Thoracic aorta (tissue), 2 donors: ENCODE results near the gene GIGYF2. TPM values are rescaled to one million over a fixed set of nuclear protein-coding genes. Genes with fewer than 3 reads are reported as not detected.

Experiments used
- ATAC-seq: fragments of 150-250 bp; one replicate; pipeline ENCODE4 v1.8.0; 2017; ENCODE audit warnings: low read depth; ENCODE audit not compliant: insufficient number of reproducible peaks, low FRiP score
- DNase-seq: peaks from one replicate; pipeline ENCODE4 v3.0.0-alpha.2; 2020; ENCODE audit warnings: low spot score
- H3K27ac ChIP-seq, 2 donors: fragments of 200-600 bp; sonication (generic); 1 replicate in 1 of 2; 2 replicates in 1 of 2; pipeline ENCODE4 v1.5.1; 2016; ENCODE audit warnings: mild to moderate bottlenecking in 2 of 2, moderate library complexity in 2 of 2
- H3K27me3 ChIP-seq: fragments of 200-600 bp; sonication (generic); replicated peaks from 2 replicates; pipeline ENCODE4 v1.6.0; 2016; ENCODE audit warnings: mild to moderate bottlenecking; ENCODE audit not compliant: insufficient read depth
- H3K36me3 ChIP-seq: fragments of 200-600 bp; sonication (generic); one replicate; pipeline ENCODE4 v1.5.1; 2016
- H3K4me1 ChIP-seq, 2 donors: fragments of 200-600 bp; sonication (generic); 1 replicate in 1 of 2; 2 replicates in 1 of 2; pipeline versions ENCODE4 v1.5.1 to v1.6.0; 2016; ENCODE audit warnings: low read depth in 2 of 2, mild to moderate bottlenecking in 1 of 2; ENCODE audit not compliant: control insufficient read depth in 1 of 2
- H3K4me3 ChIP-seq: fragments of 200-600 bp; sonication (generic); 2 replicates; pipeline ENCODE4 v1.5.1; 2016; ENCODE audit warnings: mild to moderate bottlenecking
- H3K9me3 ChIP-seq: fragments of 200-600 bp; sonication (generic); 2 replicates; pipeline ENCODE4 v1.5.1; 2016
- total RNA-seq, 2 donors: library from RNA; depleted of rRNA; stranded (reverse); fragments of >200 nt; gene quantifications; one replicate each; pipeline versions ENCODE4 v1.1.0 to v1.2.3, GENCODE V29; 2016
- TF ChIP-seq, protein P1 (sequence below): fragments of 200-600 bp; sonication (generic); IDR thresholded peaks from one replicate; pipeline ENCODE4 v1.5.1; 2019; ENCODE audit warnings: antibody characterized with exemption

Gene GIGYF2
- total RNA-seq, 2 donors from 2014 or later: 54.7 to 121 TPM

DNA sequence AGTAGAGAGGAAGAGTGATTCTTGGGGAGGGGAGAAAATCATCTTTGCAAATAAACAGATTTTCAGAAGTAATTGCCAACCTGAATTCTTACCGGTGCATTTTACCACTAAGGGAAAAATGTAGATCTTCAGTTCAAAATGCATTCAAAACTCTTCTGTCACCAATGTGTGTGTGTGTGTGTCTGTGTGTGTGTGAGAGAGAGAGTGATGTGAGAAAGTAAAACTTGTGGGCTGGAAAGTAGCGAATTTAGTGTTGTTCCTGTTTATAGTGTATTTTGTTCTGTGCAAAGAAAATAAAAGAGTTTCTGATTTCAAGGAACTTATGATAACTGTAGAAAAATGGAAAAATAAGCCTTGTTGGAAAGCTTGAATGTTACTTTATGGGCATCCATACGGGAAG, 52.2 kb downstream of the GIGYF2 start:
- DNase-seq: no peak
- H3K27me3 ChIP-seq: no peaks in the 10 kb centered on the region
- no peak for ATAC-seq
- TF ChIP-seq, protein P1, sequence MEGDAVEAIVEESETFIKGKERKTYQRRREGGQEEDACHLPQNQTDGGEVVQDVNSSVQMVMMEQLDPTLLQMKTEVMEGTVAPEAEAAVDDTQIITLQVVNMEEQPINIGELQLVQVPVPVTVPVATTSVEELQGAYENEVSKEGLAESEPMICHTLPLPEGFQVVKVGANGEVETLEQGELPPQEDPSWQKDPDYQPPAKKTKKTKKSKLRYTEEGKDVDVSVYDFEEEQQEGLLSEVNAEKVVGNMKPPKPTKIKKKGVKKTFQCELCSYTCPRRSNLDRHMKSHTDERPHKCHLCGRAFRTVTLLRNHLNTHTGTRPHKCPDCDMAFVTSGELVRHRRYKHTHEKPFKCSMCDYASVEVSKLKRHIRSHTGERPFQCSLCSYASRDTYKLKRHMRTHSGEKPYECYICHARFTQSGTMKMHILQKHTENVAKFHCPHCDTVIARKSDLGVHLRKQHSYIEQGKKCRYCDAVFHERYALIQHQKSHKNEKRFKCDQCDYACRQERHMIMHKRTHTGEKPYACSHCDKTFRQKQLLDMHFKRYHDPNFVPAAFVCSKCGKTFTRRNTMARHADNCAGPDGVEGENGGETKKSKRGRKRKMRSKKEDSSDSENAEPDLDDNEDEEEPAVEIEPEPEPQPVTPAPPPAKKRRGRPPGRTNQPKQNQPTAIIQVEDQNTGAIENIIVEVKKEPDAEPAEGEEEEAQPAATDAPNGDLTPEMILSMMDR: no peak
- H3K4me1 ChIP-seq: no peaks in the 10 kb centered on the region
- H3K4me3 ChIP-seq: no peak overlapping the region
- H3K27ac ChIP-seq: no peak overlapping the region
- no peaks in the 10 kb centered on the region for H3K9me3 ChIP-seq
- H3K36me3 ChIP-seq: peaks cover 33% of the 10 kb centered on the region

DNA sequence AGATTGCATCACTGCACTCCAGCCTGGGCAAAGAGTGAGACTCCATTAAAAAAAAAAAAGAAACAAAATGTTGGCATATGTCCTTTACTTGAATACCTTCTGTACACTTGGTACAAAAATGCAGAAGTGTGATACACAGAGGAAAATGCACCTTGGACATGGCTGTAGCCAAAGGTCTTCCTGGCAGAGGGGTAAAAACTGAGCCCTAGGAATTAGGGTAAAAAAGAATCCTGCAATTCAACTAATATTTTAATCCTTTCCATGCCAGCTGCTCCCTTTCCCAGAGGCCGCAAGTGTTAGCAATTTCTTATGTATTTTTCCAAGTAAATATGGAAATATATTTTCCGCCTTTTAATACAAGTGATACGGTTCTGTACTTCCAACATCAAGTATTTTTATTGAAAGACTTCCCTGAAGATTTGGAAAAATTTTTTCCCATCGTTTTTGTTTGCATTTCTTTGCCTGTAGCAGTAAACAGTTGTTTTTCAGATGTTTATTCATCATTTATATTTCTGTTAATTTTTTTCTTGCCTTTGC, 53.1 kb downstream of the GIGYF2 start:
- peaks cover 33% of the 10 kb centered on the region for H3K36me3 ChIP-seq
- H3K4me1 ChIP-seq: no peaks in the 10 kb centered on the region
- TF ChIP-seq, protein P1: no peak
- H3K27me3 ChIP-seq: no peaks in the 10 kb centered on the region
- H3K4me3 ChIP-seq: no peak overlapping the region
- H3K9me3 ChIP-seq: no peaks in the 10 kb centered on the region
- DNase-seq (no peak), ATAC-seq (no peak)
- H3K27ac ChIP-seq: no peak overlapping the region

DNA sequence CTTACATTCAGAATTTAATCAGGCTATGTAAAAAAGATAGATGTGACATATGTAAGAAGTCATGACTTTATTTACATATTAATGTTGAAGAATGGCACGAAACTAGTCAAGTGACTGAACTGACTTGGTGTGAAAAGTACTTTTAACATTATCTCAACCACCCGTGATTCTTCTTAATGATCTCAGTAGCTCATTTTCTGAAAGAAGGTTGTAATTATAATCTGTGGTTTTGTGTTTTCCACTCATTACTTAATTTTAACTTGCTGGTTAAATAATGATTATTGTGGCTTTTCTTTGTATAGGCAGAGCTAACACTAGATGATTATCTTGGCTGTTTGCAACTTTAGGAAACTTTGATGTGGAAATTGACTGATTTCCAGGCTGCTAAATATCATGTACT, 60.8 kb downstream of the GIGYF2 start:
- ATAC-seq: no peak
- peaks cover 7% of the 10 kb centered on the region for H3K36me3 ChIP-seq
- DNase-seq: no peak

DNA sequence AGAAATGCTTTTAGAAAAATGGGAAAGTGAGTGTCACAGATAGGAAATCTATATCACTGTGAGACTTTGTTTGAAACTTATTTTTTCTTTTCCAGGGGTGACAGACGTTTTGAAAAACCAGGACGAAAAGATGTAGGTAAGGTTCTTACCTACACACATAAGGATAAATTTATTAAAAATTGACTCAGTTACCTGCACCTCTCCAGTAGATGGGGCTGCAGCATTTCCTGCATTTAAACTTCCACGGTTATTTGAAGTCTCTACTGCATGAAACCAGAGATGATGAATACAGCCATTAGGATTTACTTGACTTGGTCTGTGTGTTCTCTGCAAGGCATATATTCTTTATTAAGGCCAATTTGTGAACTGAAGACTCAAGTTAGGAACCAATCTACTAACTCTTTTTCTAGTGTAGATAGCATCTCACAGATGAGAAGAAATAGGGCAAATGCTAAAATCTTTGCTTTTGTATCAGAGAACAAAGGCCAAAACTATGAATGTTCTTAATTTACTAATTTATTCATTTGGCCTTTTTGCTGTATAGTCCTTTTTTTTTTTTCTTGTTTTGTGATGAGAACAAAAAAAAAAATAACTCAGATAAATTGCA, 64.3 kb downstream of the GIGYF2 start:
- Histone ChIP-seq H3K36me3 (peaks cover 14% of the 10 kb centered on the region), H3K27me3 (no peaks in the 10 kb centered on the region), H3K4me1 (no peaks in the 10 kb centered on the region), H3K9me3 (no peaks in the 10 kb centered on the region), H3K27ac (no peak overlapping the region), H3K4me3 (no peak overlapping the region)
- DNase-seq (no peak), ATAC-seq (no peak)
- TF ChIP-seq, protein P1: peak; percentile 19

More for the DNA sequence above, 60.8 kb downstream of the GIGYF2 start:
- Histone ChIP-seq H3K27ac (no peak overlapping the region), H3K9me3 (no peaks in the 10 kb centered on the region), H3K27me3 (no peaks in the 10 kb centered on the region), H3K4me1 (no peaks in the 10 kb centered on the region), H3K4me3 (no peak overlapping the region)
- TF ChIP-seq, protein P1: no peak

DNA sequence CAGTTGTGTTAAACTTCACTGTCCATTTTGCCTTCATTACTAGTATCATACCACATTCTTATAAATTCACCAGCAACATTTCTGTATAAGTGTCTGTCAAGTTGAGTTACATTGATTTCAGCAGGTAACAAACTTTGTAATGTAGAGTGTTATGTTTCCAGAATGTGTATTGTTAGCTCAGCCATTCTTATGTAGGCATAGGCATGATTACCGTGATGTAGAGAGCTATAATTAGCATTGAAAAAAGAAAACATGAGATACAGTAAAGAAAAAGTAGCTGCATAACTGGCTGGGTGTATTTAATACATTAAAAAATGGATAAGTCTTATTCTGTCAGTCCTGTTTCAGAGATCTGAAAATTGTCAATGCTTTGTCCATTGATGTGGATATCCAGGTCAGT, 70.7 kb downstream of the GIGYF2 start:
- H3K27ac ChIP-seq: no peak overlapping the region
- H3K4me3 ChIP-seq: no peak overlapping the region
- H3K27me3 ChIP-seq: no peaks in the 10 kb centered on the region
- TF ChIP-seq, protein P1: no peak
- ATAC-seq (no peak), DNase-seq (no peak)
- no peaks in the 10 kb centered on the region for H3K4me1 ChIP-seq
- no peaks in the 10 kb centered on the region for H3K9me3 ChIP-seq
- H3K36me3 ChIP-seq: peaks cover 8% of the 10 kb centered on the region
